ENCODE measurements around the gene SLC25A53. TPM values are rescaled to one million over a fixed set of nuclear protein-coding genes. Genes with fewer than 3 reads are reported as not detected.
"Not testable (repeated sequence)": the region's sequence is repeated elsewhere in the genome, so short reads cannot be mapped to it uniquely, and the experiment has no call there.

SLC25A53 gene
- total RNA-seq, 1 experiment from 2014 or later: not detected

DNA sequence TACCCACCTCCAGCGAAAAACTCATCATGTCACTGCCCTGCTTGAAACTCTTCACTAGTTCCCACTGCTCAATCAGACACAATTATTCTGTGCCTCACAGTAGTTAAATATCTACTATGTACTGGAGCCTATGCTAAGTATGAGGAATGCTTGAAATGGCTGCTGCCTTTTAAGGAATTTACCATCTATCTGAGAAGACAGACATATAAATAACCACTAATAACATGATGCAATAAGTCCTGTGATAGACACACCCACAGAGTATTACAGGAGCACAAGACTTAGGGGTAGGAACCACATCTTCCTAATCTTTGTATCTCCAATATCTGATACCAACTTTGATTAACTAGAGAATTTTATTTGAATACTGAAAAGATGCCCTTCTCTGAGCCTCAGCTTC, 21.1 kb downstream of the SLC25A53 start:
- DNase-seq (ENCODE audit: low spot score): no peak
- in situ Hi-C loops (cut with HindIII; ENCODE audit: low sequenced_read_pairs): no loop called here

DNA sequence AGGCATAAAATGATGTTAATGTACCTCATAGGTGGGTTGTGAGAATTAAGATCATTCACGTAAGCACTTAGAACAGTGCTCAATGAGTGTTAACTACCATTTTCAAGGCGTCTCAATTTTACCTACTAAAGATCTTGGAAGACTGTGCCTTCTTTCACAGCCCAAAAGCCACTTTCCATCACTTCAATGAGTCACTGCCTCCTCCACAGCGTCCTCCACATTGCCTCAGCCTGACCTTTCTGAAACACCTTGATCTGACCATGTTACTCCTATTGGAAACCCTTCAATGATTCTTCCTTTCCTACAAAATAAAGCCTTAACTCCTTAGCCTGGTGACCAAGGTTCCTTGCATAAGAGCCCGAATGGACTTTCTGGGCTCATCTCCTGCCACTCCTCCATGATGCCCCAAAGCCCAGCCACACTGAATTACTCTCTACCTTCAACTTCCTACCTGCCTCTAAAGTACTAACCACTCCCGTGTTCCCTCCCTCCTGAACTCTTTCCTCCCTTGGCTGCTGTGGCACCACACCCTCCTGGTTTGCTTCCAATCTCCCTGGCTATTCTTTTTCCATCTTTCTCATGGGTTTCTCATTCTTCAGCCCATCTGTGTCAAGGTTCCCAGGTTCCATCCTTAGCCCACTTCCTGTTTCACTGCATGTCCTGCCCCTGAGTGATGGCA, 22.1 kb downstream of the SLC25A53 start:
- DNase-seq (ENCODE audit: low spot score): no peak
- in situ Hi-C loops (cut with HindIII; ENCODE audit: low sequenced_read_pairs): no loop called here

DNA sequence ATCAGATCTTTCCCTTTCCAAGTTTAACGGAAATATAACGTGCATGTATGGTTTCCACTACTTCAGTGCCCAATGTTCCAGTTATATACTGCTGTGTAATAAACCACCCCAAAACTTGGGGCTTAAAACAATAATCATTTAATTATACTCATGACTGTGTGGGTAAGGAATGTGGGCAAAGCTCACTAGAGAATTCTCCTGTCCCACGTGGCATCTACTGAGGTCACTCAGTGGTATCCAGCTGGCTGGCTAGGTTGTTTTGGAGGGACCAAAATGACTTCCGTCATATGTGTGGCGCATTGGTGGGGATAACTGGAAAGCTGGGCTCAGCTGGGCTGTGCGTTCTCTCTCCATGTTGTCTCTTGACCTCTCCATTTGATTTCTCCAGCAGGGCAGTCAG, 26.0 kb downstream of the SLC25A53 start:
- no peak for DNase-seq (ENCODE audit: low spot score)
- in situ Hi-C loops (cut with HindIII; ENCODE audit: low sequenced_read_pairs): no loop called here

DNA sequence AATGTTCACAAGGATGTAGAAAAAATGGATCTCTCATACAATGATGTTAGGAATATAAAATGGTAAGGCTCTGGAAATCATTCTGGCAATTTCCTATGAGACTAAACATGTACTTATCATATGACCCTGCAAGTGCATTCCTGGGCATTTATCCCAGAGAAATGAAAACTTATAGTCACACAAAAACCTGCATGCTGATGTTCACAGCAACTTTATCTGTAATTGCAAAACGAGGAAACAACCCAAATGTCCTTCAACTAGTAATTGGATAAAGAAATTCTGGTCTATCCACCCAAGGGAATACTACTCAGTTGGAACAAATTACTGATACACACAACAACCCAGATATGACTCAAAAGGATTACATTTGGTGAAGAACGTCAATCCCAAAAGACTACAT, 30.0 kb downstream of the SLC25A53 start:
- DNase-seq (ENCODE audit: low spot score): no peak
- in situ Hi-C loops (cut with HindIII; ENCODE audit: low sequenced_read_pairs): no loop called here

DNA sequence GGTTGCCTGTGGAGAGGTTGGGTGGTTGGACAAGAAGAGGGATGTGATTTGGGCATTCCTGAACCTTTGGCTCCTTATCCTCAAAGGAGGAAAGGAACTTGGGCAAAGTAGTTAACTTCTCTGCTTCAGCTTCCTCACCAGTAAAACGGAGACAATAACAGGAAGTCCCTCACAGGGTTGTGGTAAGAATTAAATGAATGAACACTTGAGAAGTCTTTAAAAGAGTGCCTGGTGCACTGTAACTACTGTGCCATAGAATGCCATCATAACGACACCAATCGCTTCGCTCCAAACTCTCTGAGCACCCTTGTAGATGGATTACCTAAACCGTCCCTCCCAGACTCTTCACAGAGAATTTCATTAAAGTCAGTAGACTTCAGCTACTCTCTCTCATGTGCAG, 34.0 kb downstream of the SLC25A53 start:
- in situ Hi-C loops (cut with HindIII; ENCODE audit: low sequenced_read_pairs): no loop called here
- DNase-seq (ENCODE audit: low spot score): no peak

DNA sequence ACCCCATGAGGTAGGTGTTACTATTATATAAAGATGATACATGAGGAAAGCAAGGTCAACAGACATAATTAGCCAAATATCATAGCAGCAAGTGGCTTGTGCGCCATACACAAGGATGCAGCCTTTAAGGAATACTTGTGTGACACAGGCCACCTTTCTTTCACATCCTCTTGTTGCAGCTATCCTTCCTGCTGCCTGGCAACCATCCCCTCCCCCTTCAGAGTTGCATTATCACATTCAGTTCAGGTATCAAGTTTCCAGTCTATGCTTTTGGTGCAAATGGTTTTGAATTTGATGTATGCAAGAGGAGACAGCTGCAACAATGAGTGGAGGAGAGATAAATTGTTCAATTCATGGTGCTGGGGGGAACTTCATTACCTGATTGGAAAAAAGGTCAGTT, 38.0 kb downstream of the SLC25A53 start:
- in situ Hi-C loops (cut with HindIII; ENCODE audit: low sequenced_read_pairs): no loop called here
- no peak for DNase-seq (ENCODE audit: low spot score)

DNA sequence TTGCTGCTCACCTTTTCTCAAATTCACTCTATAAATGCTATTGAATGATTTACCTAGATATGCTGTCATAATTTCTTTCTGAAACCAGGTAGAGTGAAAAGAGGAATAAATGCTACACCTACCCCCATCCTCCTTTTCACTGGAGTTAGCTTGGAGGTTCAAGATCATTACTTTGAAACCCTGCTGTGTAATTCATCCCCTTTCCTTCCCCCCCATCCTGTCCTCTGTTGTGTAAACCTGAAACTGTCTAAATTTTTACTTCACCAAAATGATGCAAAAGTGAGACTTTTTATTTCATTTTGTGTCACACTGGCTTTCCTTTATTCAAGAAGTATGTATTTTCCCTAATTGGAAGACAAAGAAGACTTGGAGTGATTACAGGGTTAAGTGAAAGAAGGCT, 39.0 kb downstream of the SLC25A53 start:
- in situ Hi-C loops (cut with HindIII; ENCODE audit: low sequenced_read_pairs): no loop called here
- no peak for DNase-seq (ENCODE audit: low spot score)

DNA sequence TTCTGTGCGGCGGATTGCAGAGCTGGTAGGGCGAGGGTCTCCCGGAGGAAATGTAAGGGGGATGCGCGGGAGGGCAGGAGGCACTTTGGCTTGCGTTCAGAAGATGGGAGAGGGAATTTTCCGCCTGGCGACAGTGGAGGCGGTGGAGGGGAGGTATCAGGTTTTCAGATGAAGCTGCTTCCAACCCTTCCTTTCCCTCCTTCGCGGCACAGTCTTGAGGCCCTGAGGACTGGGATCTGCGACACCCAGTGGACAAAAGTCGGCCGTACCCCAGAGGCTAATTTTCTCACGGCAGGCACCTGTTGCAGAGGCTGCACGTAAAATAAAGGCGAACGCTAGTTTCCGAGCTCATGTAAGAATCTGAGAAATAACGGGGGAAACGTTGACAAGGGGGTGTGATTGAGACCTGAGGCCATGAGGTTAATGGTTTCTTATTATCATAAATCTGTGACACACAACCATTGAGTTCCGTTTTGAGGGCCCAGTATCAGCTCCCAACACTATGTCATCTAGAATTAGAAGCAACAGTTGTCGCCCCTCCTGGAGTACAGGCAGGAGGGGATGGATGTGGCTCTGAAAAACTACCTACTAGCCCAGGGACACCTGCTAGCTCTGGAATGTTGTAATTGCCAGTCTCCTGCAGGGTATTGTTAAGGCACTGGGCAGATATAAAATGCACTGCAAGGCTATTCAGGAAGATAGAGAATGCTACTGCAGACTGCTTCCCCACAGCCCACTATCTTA, 43.4 kb downstream of the SLC25A53 start:
- peak; percentile 83 for DNase-seq (ENCODE audit: low spot score)
- in situ Hi-C loops (cut with HindIII; ENCODE audit: low sequenced_read_pairs): no loop called here

DNA sequence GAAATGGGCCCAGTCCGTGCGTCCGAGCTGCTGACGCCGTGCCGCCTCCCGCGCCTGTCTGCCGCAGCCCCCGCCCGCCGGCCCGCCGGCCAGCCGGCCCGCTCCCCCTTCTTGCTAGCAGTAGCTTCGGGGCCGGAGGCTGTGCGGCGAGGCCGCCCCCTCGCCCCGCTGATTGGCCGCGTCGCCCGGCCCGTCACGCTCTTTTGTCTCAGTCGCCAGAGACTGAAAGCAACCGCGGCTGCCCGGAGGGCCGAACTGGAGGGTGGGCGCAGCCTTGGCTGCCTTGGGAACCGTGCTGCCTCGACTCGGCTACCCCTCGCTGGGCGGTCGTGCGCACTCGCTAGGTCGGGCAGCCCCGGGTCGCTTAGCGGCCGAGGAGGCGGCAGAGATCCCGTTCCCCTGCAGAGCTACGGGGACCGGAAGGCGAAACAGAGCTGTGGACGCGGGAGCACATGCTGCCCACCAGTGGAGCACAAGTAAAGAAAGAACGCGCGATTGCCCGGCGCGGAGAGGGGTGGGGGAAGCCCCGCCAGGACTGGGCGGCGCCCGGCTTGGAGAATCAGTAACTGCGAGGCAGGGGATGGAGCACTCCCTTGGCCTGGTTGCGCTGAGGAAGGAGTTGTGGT, 44.4 kb downstream of the SLC25A53 start, which contains the start of gene ZCCHC18:
ZCCHC18 (plus strand) TSS at position 198 of the 626 bp plus-strand sequence. CDS start 1,589 bp downstream, outside the sequence.
- in situ Hi-C loops (cut with HindIII; ENCODE audit: low sequenced_read_pairs): no loop called here
- DNase-seq (ENCODE audit: low spot score): peak; percentile 63

DNA sequence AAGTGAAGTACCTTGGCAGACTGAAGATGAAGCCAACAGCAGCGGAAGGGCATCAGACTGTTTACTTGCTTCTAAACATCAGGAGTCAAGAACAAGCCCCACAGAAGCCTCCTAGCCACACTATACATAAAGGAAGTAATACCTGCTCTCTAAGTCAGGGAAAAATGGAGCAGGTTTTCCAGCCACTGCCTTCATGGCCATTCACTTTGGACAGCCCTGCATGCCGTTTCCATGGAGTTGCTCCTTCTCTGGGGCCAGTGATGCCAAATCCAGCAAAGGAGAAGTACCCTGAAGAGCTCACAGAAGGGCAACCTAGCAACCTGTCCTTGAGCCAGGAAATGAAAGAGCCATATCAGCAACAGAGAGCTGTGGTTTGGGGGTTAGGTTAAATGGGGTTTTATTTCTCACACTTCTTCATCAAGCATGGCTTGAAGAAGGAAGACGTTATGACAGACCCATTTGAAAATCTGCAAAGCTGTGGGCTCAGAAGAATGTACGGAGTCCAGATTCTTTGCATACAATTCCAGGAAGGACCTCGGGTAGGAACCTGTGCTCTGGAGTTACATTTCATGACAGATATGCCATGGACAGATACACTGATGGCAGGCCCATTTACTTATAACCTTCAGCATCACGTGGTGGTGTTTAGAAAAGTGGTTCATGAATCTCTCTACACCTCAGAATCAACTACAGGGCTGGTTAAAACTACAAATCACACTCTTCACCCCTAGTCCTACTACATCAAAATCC, 46.1 kb downstream of the SLC25A53 start:
- in situ Hi-C loops (cut with HindIII; ENCODE audit: low sequenced_read_pairs); DNase-seq (ENCODE audit: low spot score): not testable (repeated sequence)

DNA sequence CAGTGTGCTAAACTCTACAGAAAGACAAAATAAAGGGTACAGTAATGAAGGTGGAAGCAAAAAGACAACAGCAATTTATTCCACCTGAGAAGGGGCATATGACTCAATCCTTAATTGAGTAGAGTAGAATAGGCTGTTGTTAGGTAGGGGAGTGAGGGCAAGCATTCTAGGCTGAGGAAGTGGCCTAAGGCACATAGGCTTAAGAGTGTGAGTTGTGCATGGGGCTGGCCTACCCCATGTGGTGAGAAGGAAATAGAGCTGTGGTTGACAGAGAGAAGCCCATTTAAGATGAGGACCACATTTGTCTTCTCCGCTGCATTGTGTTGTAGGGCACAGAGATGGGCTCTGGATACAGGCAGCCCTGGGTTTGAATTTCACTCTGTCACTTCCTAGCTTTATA, 47.9 kb downstream of the SLC25A53 start:
- in situ Hi-C loops (cut with HindIII; ENCODE audit: low sequenced_read_pairs): no loop called here
- DNase-seq (ENCODE audit: low spot score): no peak

DNA sequence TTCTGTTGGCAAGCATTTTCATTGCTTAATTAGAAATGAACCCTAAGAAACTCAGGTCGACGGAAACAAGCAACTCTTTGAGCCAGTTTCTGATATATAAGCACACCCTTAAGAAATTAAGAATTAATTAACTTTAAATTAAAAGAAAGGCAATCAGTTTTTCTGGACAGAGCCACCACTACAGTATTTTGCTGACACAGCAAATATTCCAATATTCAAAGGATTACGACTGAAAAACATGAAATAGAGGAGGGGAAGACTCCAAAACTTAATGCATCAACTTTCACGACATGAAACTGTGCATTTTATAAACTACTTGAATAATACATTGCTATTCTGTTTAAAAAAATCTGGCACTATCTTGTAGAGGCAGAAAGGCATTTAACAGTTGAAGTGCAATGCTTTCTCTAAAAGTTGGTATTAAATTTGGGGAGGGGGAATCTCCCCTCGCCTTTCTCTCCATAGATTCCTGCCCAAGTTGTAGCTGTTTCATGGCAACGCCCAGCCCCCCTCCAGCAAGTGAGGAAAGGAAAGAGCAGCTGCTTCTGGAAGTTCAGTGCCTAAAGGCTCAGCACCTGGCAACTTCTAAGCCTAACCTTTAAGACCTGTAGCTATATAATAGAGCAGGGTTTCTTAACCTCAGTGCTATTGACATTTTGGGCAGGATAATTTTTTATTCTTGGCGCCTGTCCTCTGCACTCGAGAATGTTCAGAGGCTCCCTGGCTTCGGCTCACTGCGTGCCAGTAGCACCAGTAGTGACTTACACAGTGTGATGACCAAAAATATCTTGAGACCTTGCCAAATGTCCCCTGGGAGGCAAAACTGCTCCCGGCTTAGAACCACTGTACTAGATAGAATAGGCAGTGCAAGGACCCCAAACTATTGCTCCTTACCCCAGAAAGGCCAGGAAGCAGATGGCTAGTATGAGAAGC, 51.2 kb downstream of the SLC25A53 start:
- in situ Hi-C loops (cut with HindIII; ENCODE audit: low sequenced_read_pairs): no loop called here
- no peak for DNase-seq (ENCODE audit: low spot score)

DNA sequence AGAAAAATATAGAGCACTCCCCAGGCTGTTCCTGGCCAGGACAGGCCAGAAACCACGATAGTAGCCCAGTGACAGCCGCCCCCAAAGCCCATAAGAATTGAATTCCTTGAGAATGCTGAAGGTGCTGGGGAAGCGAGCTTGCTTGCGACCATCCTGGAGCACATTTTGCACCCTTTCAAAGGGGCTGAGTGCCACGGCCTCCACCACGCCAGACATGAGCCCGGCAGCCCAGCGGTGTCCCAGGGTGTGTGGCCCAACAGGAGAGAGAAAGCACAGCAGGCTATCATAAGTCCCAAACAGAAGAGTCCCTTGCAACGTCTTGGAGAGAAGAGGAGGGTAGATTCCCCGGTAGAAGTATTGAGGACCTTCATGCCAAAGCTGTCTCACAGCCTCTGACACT, 52.1 kb downstream of the SLC25A53 start:
- no peak for DNase-seq (ENCODE audit: low spot score)
- in situ Hi-C loops (cut with HindIII; ENCODE audit: low sequenced_read_pairs): no loop called here

DNA sequence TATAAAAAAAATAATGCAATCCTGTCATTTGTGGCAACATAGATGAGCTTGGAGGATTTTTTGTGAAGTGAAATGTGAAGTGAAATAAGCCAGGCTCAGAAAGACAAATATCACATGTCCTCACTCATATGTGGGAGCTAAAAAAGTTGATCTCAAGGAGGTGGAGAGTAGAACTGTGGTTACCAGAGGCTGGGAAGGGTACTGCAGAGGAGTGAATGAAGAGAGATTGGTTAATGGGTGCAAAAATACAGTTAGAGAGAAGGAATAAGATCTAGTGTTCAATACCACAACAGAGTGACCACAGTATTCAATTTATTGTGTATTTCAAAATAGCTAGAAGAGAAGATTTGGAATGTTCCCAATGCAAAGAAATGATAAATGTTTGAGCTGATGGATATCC, 57.9 kb downstream of the SLC25A53 start:
- DNase-seq (ENCODE audit: low spot score): no peak
- in situ Hi-C loops (cut with HindIII; ENCODE audit: low sequenced_read_pairs): no loop called here

DNA sequence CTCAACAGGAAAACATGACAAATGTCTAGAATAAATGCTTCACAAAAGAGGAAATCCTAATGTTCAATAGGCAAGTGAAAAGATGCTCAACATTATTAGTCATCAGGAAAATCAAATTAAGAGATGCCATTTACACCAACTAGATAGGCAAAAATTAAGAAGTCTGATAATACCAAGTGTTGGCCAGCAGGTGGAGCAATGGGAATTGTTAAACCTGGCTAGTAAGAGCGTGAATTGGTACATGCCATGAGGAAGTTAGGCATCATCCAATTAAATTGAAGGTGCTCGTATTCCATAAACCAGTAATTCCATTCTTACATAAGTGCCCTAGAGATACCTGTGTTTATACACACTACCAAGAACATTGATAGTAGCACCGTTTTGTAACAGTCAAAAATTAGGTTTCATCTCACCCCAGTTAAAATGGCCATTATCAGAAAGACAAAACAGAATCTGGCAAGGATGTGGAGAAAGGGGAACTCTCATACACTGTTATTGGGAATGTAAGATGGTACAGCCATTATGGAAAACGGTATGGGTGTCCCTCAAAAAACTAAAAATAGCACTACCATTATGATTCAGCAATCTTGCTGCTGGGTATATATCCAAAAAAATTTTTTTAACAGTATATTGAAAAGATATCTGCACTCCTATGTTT, 58.5 kb downstream of the SLC25A53 start:
- peak; percentile 91 for DNase-seq (ENCODE audit: low spot score)
- in situ Hi-C loops (cut with HindIII; ENCODE audit: low sequenced_read_pairs): no loop called here

DNA sequence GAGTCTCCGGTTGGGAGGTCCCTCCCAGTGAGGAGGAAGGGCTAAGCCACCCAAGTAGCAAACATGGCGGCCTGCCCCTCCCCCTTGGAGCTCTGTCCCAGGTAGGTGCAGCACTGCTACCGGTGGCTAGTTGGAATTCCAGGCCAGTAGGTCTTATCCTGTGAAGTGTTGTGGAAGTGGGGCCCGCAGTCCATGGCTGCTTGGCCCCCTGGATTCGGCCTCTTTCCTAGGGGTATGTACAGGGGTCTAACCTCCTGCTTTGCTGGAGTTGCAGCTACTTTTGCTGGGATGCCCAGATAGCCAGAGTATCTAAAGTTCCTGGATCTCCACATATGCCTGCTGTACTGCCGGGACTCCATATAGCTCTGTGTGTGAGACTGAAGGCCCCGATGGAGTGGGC, 70.9 kb downstream of the SLC25A53 start:
- DNase-seq (ENCODE audit: low spot score): no peak
- in situ Hi-C loops (cut with HindIII; ENCODE audit: low sequenced_read_pairs): no loop called here

DNA sequence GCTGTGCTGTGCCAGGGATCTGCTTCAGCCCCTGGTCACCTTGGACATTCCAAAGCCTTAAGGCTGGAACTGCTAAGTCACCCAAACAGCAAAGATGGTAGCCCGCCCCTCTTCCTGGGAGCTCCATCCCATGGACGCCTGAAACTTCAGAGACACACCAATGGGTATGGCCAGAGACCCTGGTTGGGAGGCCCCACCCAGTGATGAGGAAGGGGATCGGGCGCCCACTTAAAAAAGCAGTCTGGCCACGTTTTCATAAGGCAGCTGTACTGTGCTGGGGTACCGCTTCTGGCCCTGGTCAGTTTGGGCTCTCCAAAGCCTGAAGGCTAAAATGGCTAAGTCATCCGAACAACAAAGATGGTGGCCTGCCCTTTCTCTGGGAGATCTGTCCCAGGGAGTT, 71.3 kb downstream of the SLC25A53 start:
- in situ Hi-C loops (cut with HindIII; ENCODE audit: low sequenced_read_pairs): no loop called here

DNA sequence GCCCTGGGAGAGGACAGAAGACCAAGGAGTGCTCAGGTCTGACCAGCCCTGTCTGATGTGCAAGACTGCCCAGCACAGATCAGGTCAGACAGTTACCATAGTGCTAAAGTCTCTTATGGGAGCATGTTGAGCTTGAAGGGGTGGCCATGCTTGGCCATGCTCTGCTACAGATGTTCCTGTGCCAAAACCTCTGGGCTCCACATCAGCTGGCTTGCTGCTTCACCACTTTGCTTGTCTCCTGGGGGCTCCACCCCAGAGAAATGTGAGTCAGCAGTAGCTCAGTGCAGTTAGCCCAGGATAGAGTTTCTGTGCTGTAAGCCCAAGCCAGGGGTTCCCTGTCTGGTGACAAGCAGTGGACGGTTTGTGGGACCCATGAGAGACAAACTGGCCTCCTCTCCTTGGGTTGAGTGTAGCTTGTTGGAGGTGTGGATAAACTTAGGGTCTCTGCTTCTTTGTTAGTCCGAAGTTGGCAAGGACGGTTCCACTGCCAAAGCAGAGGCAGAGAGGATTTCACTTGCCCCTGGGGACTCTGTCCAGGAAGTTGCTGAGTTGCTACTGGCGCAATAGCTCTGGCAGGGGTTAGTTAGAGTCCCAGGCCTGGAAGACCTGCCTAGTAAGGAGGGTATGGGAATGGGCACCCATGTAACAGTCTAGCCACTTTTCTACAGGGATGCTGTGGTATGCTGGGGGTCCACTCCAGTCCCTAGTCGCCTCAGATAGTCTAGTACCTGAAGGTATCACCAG, 72.1 kb downstream of the SLC25A53 start:
- in situ Hi-C loops (cut with HindIII; ENCODE audit: low sequenced_read_pairs): no loop called here
- no peak for DNase-seq (ENCODE audit: low spot score)

More for the DNA sequence above, 71.3 kb downstream of the SLC25A53 start:
- no peak for DNase-seq (ENCODE audit: low spot score)

All from G401 (cell line).